DND-41 (cell line): Measurements from ENCODE around the gene RNF220.

Experiments
- CTCF ChIP-seq: IDR thresholded peaks from 2 replicates; pipeline ENCODE4 v1.5.1; 2012; ENCODE audit warnings: borderline replicate concordance, low read length, moderate library complexity, mild to moderate bottlenecking; ENCODE audit not compliant: poor library complexity, severe bottlenecking; ENCODE audit errors: extremely low read depth
- EZH2 ChIP-seq: IDR thresholded peaks from 3 replicates; pipeline ENCODE4 v1.6.1; 2012; ENCODE audit warnings: borderline replicate concordance, low read depth, mild to moderate bottlenecking, moderate library complexity, low read length, inconsistent platforms; ENCODE audit not compliant: severe bottlenecking

DNA sequence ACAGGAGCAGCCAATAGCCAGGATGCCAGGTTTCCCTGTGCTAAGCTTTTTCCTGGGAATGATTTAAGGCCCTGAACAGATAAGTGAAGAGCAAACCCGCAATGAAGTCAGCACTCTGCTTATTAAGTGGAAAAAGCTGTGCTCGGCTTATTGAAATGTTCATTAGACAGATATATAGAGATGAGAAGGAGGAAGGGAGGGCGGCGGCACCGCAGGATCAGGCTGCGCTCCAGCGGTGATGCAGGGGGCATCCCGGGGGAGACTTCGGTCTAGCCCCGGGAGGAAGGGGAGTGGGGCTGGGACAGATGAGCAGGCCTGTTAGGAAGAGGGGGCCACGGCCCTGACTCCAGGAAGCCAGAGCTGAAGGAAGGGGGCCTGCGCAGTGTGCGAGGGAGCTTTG, 154.3 kb downstream of the RNF220 start:
- no peak for TF ChIP-seq CTCF
- TF ChIP-seq EZH2 = no peak
